HepG2 (cell line): ENCODE results near the gene HIBADH. TPM values are rescaled to one million over a fixed set of nuclear protein-coding genes. Genes with fewer than 3 reads are reported as not detected.

Experiments
- BCL6 ChIP-seq: IDR thresholded peaks from 2 replicates; pipeline ENCODE4 v1.6.1; 2016; ENCODE audit warnings: missing genetic modification reagents, missing compliant biosample characterization
- CBX2 ChIP-seq, 2 experiments: fragments of 200-600 bp in 1 of 2; sonication (generic); formaldehyde crosslinking in 1 of 2; IDR thresholded peaks; 2 replicates each; pipeline versions ENCODE4 v1.7.0 to v1.8.1; 2018 to 2022; ENCODE audit warnings: low read depth in 2 of 2, low read length in 1 of 2, mild to moderate bottlenecking in 1 of 2, missing genetic modification reagents in 1 of 2
- FOXK2 ChIP-seq: fragments of 450-650 bp; IDR thresholded peaks from 2 replicates; pipeline ENCODE4 v1.6.1; 2016
- GFI1 ChIP-seq: sonication (generic); formaldehyde crosslinking; IDR thresholded peaks from 2 replicates; pipeline ENCODE4 v1.5.0; 2020; ENCODE audit warnings: missing genetic modification reagents, mild to moderate bottlenecking, borderline replicate concordance
- HDAC1 ChIP-seq: sonication (generic); formaldehyde crosslinking; IDR thresholded peaks from 2 replicates; pipeline ENCODE4 v1.5.1; 2020; ENCODE audit warnings: mild to moderate bottlenecking, missing genetic modification reagents
- JARID2 ChIP-seq: sonication (generic); formaldehyde crosslinking; IDR thresholded peaks from 2 replicates; pipeline ENCODE4 v1.8.1; 2023; ENCODE audit warnings: missing genetic modification reagents, inconsistent platforms; ENCODE audit not compliant: insufficient replicate concordance
- RFX5 ChIP-seq: IDR thresholded peaks from 2 replicates; pipeline ENCODE4 v1.6.1; 2011; ENCODE audit warnings: low read depth, low read length, improper control_type of control experiment
- SMYD3 ChIP-seq: sonication (generic); formaldehyde crosslinking; IDR thresholded peaks from 2 replicates; pipeline ENCODE4 v1.8.1; 2023; ENCODE audit warnings: mild to moderate bottlenecking, missing genetic modification reagents
- ZNF136 ChIP-seq: sonication (generic); formaldehyde crosslinking; IDR thresholded peaks from 2 replicates; pipeline ENCODE4 v1.8.1; 2022; ENCODE audit warnings: low read depth, mild to moderate bottlenecking, moderate library complexity, missing genetic modification reagents
- ZNF260 ChIP-seq: sonication (generic); formaldehyde crosslinking; IDR thresholded peaks from 2 replicates; pipeline ENCODE4 v1.4.0; 2020; ENCODE audit warnings: missing genetic modification reagents, low read depth, mild to moderate bottlenecking, borderline replicate concordance
- ZNF562 ChIP-seq: sonication (generic); formaldehyde crosslinking; IDR thresholded peaks from 2 replicates; pipeline ENCODE4 v1.8.0; 2022; ENCODE audit warnings: missing genetic modification reagents, borderline replicate concordance
- polyA plus RNA-seq, 8 experiments: library from polyadenylated mRNA; depleted of rRNA in 3 of 8; stranded (reverse) in 7 of 8; unstranded in 1 of 8; fragments of >200 nt; fragmentation: Illumina TruSeq in 4 of 8; extraction: Trizol in 4 of 8; gene quantifications; 2 replicates each; pipeline versions ENCODE4 v1.2.1 to v1.2.3, GENCODE V29; 2011 to 2016; ENCODE audit warnings: low read depth in 4 of 8, missing spikeins in 1 of 8, mixed read lengths in 1 of 8; ENCODE audit not compliant: insufficient read depth in 1 of 8
- total RNA-seq, 5 experiments: library from RNA; depleted of rRNA; stranded (reverse); fragments of >200 nt; fragmentation: Illumina TruSeq; extraction: Trizol; gene quantifications; 2 replicates each; pipeline ENCODE4 v1.2.3, GENCODE V29; 2016; ENCODE audit warnings: low read depth in 1 of 5
- TF ChIP-seq, protein P1 (sequence below): sonication (generic); formaldehyde crosslinking; IDR thresholded peaks from 2 replicates; pipeline ENCODE4 v1.4.0; 2020; ENCODE audit warnings: missing genetic modification reagents
- TF ChIP-seq, protein P2 (sequence below): sonication (generic); formaldehyde crosslinking; IDR thresholded peaks from 2 replicates; pipeline ENCODE4 v1.5.0; 2020; ENCODE audit warnings: missing genetic modification reagents, mild to moderate bottlenecking, borderline replicate concordance
- TF ChIP-seq, protein P3 (sequence below): sonication (generic); formaldehyde crosslinking; IDR thresholded peaks from 2 replicates; pipeline ENCODE4 v1.4.0; 2020; ENCODE audit warnings: mild to moderate bottlenecking, missing genetic modification reagents

HIBADH gene
- total and polyA plus RNA-seq, 2 of the 13 experiments (the other 11 are each of a cell fraction or from before 2014, with no cell fraction given) = 49.9 to 59.5 TPM

DNA sequence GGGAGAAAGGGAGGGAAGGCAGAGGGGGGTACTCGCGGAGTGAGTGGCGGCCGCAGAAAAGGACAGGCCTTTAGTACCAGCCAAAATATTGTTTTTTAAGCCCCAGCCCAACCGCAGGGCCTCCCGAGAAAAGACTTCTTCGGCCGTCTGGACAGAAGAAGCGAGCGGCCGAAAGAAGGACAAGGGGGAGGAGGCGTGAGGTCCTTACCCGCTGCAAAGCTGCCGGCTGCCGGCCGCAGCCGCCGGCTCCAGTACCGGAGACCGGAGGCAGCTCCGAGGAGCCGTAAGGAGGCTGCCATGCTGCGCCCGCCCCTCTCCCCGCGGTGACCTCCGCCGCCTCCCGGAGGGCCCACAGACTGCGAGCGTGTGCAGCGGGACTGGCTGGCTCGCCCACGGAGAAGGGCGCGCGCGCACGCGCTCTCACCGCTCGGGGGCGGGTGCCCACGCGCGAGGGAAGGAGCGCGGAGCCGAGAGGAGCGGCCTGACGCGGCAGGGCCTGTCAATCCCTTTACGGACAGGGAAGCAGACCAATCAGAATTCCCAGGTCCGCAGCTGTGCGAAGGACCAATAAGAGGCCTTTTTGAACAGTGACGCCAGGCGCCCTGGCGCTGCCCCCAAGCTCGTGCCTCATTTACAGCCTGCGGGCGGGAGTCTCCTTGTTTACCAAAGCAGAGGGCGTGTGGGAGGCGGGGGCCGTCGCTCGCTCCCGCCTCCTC is at the start of gene HIBADH (continued):
- no peak for TF ChIP-seq JARID2 (CRISPR knock-in tag)
- TF ChIP-seq GFI1 = peak; percentile 60; the same call in 1 of the 2 replicates
- no peak for TF ChIP-seq ZNF562 (CRISPR knock-in tag)
- no peak for TF ChIP-seq SMYD3 (CRISPR knock-in tag)
- no peak for TF ChIP-seq CBX2 (IDR thresholded peaks at IDR 0.05; ENCODE audit: low read depth, low read length)
- TF ChIP-seq CBX2 (CRISPR knock-in tag; IDR thresholded peaks at IDR 0.05; ENCODE audit: low read depth) = 0 out of 2 replicates have a peak, but pooled peaks have one; percentile 75
- no peak for TF ChIP-seq BCL6 (CRISPR knock-in tag)
- TF ChIP-seq, protein P1, sequence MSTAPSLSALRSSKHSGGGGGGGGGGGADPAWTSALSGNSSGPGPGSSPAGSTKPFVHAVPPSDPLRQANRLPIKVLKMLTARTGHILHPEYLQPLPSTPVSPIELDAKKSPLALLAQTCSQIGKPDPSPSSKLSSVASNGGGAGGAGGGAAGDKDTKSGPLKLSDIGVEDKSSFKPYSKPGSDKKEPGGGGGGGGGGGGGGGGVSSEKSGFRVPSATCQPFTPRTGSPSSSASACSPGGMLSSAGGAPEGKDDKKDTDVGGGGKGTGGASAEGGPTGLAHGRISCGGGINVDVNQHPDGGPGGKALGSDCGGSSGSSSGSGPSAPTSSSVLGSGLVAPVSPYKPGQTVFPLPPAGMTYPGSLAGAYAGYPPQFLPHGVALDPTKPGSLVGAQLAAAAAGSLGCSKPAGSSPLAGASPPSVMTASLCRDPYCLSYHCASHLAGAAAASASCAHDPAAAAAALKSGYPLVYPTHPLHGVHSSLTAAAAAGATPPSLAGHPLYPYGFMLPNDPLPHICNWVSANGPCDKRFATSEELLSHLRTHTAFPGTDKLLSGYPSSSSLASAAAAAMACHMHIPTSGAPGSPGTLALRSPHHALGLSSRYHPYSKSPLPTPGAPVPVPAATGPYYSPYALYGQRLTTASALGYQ (CRISPR knock-in tag) = no peak
- peak; percentile 95 for TF ChIP-seq FOXK2
- peak; percentile 97 for TF ChIP-seq HDAC1 (CRISPR knock-in tag)
- TF ChIP-seq, protein P2, sequence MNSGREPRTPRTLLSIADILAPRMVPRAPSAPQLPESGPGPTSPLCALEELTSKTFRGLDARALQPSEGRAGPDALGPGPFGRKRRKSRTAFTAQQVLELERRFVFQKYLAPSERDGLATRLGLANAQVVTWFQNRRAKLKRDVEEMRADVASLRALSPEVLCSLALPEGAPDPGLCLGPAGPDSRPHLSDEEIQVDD = peak; percentile 60; the same call in 1 of the 2 replicates
- peak; percentile 82 for TF ChIP-seq RFX5
- no peak for TF ChIP-seq ZNF136 (CRISPR knock-in tag)
- TF ChIP-seq, protein P3, sequence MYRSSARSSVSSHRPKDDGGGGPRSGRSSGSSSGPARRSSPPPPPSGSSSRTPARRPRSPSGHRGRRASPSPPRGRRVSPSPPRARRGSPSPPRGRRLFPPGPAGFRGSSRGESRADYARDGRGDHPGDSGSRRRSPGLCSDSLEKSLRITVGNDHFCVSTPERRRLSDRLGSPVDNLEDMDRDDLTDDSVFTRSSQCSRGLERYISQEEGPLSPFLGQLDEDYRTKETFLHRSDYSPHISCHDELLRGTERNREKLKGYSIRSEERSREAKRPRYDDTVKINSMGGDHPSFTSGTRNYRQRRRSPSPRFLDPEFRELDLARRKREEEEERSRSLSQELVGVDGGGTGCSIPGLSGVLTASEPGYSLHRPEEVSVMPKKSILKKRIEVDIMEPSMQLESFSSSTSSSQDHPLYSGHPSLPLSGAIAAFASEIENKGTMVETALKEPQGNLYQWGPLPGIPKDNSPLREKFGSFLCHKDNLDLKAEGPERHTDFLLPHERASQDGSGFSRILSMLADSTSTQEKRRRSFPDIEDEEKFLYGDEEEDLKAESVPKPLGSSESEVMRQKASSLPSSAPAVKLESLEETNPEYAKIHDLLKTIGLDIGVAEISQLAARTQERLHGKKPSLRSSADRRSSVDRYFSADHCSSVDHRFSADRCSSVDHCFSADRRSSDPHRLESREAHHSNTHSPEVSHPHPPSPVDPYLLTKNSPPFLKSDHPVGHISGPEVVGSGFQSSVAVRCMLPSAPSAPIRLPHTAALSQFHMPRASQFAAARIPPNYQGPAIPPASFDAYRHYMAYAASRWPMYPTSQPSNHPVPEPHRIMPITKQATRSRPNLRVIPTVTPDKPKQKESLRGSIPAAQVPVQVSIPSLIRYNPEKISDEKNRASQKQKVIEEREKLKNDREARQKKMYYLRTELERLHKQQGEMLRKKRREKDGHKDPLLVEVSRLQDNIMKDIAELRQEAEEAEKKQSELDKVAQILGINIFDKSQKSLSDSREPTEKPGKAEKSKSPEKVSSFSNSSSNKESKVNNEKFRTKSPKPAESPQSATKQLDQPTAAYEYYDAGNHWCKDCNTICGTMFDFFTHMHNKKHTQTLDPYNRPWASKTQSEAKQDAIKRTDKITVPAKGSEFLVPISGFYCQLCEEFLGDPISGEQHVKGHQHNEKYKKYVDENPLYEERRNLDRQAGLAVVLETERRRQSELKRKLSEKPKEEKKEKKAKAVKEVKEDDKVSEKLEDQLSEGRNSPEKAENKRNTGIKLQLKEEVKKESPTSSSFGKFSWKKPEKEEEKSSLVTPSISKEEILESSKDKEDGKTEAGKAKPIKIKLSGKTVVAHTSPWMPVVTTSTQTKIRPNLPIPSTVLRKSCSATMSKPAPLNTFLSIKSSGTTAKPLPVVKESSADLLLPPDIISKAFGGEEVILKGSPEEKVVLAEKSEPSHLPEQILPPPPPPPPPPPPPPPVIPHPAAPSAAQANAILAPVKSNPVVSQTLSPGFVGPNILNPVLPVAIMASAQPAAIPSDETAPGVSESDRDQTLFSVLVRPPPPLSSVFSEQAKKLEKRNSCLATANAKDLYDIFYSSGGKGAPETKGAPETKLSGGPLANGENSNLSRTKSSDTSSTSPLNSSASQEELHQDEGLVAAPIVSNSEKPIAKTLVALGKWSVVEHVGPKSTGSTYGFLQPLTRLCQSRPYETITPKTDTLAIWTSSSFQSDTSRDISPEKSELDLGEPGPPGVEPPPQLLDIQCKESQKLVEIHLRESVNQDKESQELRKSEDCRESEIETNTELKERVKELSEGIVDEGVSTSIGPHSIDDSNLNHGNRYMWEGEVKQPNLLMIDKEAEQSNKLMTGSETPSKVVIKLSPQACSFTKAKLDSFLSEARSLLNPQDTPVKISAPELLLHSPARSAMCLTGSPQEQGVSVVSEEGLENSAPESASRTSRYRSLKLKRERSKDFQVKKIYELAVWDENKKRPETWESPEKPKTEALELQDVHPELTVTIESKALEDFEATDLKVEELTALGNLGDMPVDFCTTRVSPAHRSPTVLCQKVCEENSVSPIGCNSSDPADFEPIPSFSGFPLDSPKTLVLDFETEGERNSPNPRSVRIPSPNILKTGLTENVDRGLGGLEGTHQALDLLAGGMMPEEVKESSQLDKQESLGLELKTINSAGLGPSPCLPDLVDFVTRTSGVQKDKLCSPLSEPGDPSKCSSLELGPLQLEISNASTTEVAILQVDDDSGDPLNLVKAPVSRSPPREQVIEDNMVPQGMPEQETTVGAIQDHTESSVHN (CRISPR knock-in tag) = no peak; the same call in 1 of the 2 replicates
- TF ChIP-seq ZNF260 (CRISPR knock-in tag) = no peak
